ENCODE data around the gene LECT2. TPM values are rescaled to one million over a fixed set of nuclear protein-coding genes. Genes with fewer than 3 reads are reported as not detected.

The LECT2 gene
- total and polyA plus RNA-seq, 8 donors = not detected

- Histone ChIP-seq H3K36me3 (no peaks in the 10 kb centered on the region), H3K4me3 (no peak overlapping the region), H3K4me1 (no peaks in the 10 kb centered on the region), H3K9me3 (no peaks in the 10 kb centered on the region), H3K27ac (no peak overlapping the region), H3K27me3 (no peaks in the 10 kb centered on the region)
- no peak for DNase-seq
- intact Hi-C loops (cut with DNase I) = no loop called here
- 84 to 90% methylated on average over 4 of the region's 4 CpGs for WGBS, 2 donors
- ATAC-seq = no peak
- no peak for TF ChIP-seq CTCF (IDR thresholded peaks at IDR 0.05)
- FAIRE-seq = no peak
Observed at GRCh38 chr5:135955525-135955924, 742 bp upstream of the LECT2 start.

- Histone ChIP-seq H3K36me3 (no peaks in the 10 kb centered on the region), H3K27ac (no peak overlapping the region), H3K27me3 (no peaks in the 10 kb centered on the region), H3K4me1 (no peaks in the 10 kb centered on the region), H3K4me3 (no peak overlapping the region), H3K9me3 (no peaks in the 10 kb centered on the region)
- DNase-seq = no peak
- intact Hi-C loops (cut with DNase I) = loop anchor here in 1 of 3 donors (5.0 kb wide), 1 partner anchor 258 kb away; no protein-coding TSS in a partner anchor
- ATAC-seq = no peak
- 39 to 64% methylated on average over 2 of the region's 2 CpGs for WGBS, 2 donors
- TF ChIP-seq CTCF (IDR thresholded peaks at IDR 0.05) = no peak
- FAIRE-seq = no peak
Observed at GRCh38 chr5:135953850-135954249, 933 bp downstream of the LECT2 start.

- 72 to 76% methylated on average over 4 of the region's 4 CpGs for WGBS, 2 donors
- H3K4me1 ChIP-seq = no peaks in the 10 kb centered on the region
- H3K4me3 ChIP-seq = no peak overlapping the region
- intact Hi-C loops (cut with DNase I) = loop anchor here in 1 of 3 donors (5.0 kb wide), 1 partner anchor 260 kb away; no protein-coding TSS in a partner anchor
- FAIRE-seq (no peak), DNase-seq (no peak), ATAC-seq (no peak)
- TF ChIP-seq CTCF (IDR thresholded peaks at IDR 0.05) = no peak
- H3K27ac ChIP-seq = no peak overlapping the region
- H3K36me3 ChIP-seq = no peaks in the 10 kb centered on the region
- H3K27me3 ChIP-seq = no peaks in the 10 kb centered on the region
- H3K9me3 ChIP-seq = no peaks in the 10 kb centered on the region
Observed at GRCh38 chr5:135952683-135953082, 2.1 kb downstream of the LECT2 start.

- DNase-seq = no peak
- Histone ChIP-seq H3K27ac (no peak overlapping the region), H3K36me3 (no peaks in the 10 kb centered on the region), H3K4me1 (no peaks in the 10 kb centered on the region), H3K9me3 (no peaks in the 10 kb centered on the region), H3K27me3 (no peaks in the 10 kb centered on the region), H3K4me3 (no peak overlapping the region)
- 44 to 53% methylated on average over 6 of the region's 6 CpGs for WGBS, 2 donors
- TF ChIP-seq CTCF (IDR thresholded peaks at IDR 0.05) = no peak
- ATAC-seq = no peak
- intact Hi-C loops (cut with DNase I) = loop anchor here in 1 of 3 donors (5.0 kb wide), 1 partner anchor 260 kb away; no protein-coding TSS in a partner anchor
- no peak for FAIRE-seq
Observed at GRCh38 chr5:135951807-135952206, 3.0 kb downstream of the LECT2 start.

- ATAC-seq (no peak), FAIRE-seq (no peak), DNase-seq (no peak)
- 42 to 47% methylated on average over 4 of the region's 4 CpGs for WGBS, 2 donors
- no peak for TF ChIP-seq CTCF (IDR thresholded peaks at IDR 0.05)
- no peaks in the 10 kb centered on the region for H3K4me1 ChIP-seq
- H3K4me3 ChIP-seq = no peak overlapping the region
- no peak overlapping the region for H3K27ac ChIP-seq
- H3K27me3 ChIP-seq = no peaks in the 10 kb centered on the region
- no peaks in the 10 kb centered on the region for H3K36me3 ChIP-seq
- H3K9me3 ChIP-seq = no peaks in the 10 kb centered on the region
- intact Hi-C loops (cut with DNase I) = loop anchor here in 1 of 3 donors (5.0 kb wide), 1 partner anchor 261 kb away; no protein-coding TSS in a partner anchor
Observed at GRCh38 chr5:135951257-135951656, 3.5 kb downstream of the LECT2 start.
